ENCODE data around the gene BLOC1S5.

Gene BLOC1S5

DNA sequence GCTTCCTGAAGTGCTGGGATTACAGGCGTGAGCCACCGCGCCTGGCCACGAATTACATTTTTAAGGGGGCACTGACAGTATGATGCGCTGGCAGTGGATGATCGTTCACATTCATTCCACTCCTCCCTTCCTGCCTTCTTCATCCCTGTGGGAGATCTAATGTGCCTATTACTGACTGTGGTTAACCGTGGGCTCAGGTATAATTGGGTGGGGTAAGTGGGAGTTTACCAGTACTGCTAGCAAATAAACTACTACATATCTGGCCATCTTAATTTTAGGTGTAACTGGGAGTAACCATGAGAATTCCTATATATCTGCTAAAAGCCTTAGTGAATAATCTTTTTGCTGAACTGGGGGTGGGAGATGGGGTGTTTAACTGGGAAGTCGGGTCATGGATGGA lies 6.5 kb upstream of the BLOC1S5 start:
- TF ChIP-seq CTCF (IDR thresholded peaks at IDR 0.05; ENCODE audit: low read depth, low read length, missing control alignments): no peak
- H3K4me3 ChIP-seq (replicated peaks; ENCODE audit: low read depth, low read length): no peak overlapping the region
- DNase-seq (ENCODE audit: extremely low read depth, low read depth): no peak

DNA sequence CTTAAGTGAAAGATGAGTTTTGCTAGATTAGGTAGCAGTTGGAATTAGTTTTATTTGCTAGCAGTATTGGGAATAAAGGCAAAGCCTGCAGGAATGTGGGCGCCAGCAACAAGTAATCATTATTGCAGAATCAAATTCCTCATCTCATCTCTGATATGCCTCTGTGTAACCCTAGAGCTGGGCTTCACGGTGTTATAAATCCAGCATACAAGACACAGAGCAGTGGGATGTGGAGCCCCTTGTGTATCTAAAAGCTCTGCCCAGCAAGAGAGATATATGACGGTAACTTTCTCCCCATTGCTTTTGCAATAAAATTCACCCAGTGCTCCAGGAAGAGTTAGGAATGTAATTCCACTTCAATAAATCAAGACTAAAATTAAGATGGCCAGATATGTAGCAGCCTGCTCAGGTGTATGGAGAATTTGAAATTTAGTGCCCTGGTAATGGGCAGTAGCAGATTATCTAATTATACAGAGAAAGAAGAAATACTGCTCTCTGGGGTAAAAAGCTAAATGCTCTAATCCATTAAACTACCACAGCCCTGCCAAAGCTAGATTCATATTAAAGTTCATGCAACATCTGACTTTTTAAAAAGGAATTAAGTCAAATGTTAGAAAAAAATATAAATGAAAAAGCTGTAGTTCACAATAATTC lies 5.6 kb upstream of the BLOC1S5 start:
- no peak for DNase-seq (ENCODE audit: extremely low read depth, low read depth)
- TF ChIP-seq CTCF (IDR thresholded peaks at IDR 0.05; ENCODE audit: low read depth, low read length, missing control alignments): no peak
- H3K4me3 ChIP-seq (replicated peaks; ENCODE audit: low read depth, low read length): no peak overlapping the region

DNA sequence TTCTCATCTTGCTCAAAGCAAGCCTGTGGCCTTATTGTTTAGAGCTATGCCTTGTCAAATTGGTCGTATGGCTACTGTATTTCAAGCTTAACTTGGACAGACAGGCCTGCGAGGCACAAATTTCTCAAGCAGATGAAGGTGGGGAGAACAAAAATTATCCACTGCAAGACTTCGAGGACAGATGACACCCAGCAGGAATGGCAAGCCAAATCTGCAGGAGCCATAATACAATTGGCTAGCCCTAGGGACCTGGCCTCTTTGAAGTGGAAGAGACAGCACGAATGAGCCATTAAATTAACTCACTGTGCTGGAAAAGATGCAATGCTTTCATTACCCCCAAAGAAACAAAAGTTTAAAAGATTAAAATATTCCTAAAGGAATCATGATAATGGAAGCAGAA lies 5.0 kb upstream of the BLOC1S5 start:
- H3K4me3 ChIP-seq (replicated peaks; ENCODE audit: low read depth, low read length): no peak overlapping the region
- no peak for TF ChIP-seq CTCF (IDR thresholded peaks at IDR 0.05; ENCODE audit: low read depth, low read length, missing control alignments)
- no peak for DNase-seq (ENCODE audit: extremely low read depth, low read depth)

- no peak overlapping the region for H3K4me3 ChIP-seq (replicated peaks; ENCODE audit: low read depth, low read length)
- TF ChIP-seq CTCF (IDR thresholded peaks at IDR 0.05; ENCODE audit: low read depth, low read length, missing control alignments): no peak
- DNase-seq (ENCODE audit: extremely low read depth, low read depth): no peak
Measured at GRCh38 chr6:8066108-8066507, 1.9 kb upstream of the BLOC1S5 start.

- no peak for TF ChIP-seq CTCF (IDR thresholded peaks at IDR 0.05; ENCODE audit: low read depth, low read length, missing control alignments)
- DNase-seq (ENCODE audit: extremely low read depth, low read depth): no peak
- H3K4me3 ChIP-seq (replicated peaks; ENCODE audit: low read depth, low read length): no peak overlapping the region
Measured at GRCh38 chr6:8065519-8065911, 1.3 kb upstream of the BLOC1S5 start.

- H3K4me3 ChIP-seq (replicated peaks; ENCODE audit: low read depth, low read length): peak overlapping the region; percentile 90
- no peak for DNase-seq (ENCODE audit: extremely low read depth, low read depth)
- no peak for TF ChIP-seq CTCF (IDR thresholded peaks at IDR 0.05; ENCODE audit: low read depth, low read length, missing control alignments)
Measured at GRCh38 chr6:8064638-8065518, 689 bp upstream of the BLOC1S5 start.

Data from HFF-Myc (cell line).